ENCODE data around the gene CORO2B.

CORO2B gene

DNA sequence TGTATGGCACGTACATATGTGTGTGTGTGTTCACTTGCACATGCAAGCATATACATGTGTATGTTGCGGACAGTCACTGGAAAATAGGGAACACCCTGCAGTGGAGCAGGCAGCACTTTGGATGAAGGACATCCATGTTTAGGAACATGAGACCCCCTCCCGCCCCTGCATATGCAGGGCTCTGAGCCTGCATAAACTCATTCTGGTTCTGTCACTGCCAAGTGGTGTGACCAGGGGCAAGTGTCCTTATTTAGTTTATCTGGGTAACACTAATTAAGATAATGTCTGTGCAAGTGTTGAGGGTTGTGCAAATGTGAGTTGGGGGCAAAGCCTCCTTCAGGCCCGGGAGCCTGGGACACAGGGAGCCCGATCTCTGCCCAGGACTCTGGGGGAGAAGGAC is 105.7 kb downstream of the CORO2B start:
- Histone ChIP-seq H4K20me1 (ENCODE audit: insufficient read depth, low read length) (no peaks in the 10 kb centered on the region), H3K27ac (ENCODE audit: low read length) (no peak overlapping the region), H3K9me3 (ENCODE audit: insufficient read depth, low read length, severe bottlenecking) (no peaks in the 10 kb centered on the region), H3K4me2 (ENCODE audit: insufficient read depth, low read length) (no peak overlapping the region), H3K79me2 (ENCODE audit: insufficient read depth, low read length) (no peaks in the 10 kb centered on the region), H2AFZ (ENCODE audit: low read depth, low read length) (no peak overlapping the region), H3K4me3 (ENCODE audit: low read depth in 1 of 2, low read length in 2 of 2) (no peak overlapping the region), H3K4me1 (ENCODE audit: insufficient read depth, low read length) (no peaks in the 10 kb centered on the region), H3K27me3 (ENCODE audit: insufficient read depth, low read length, poor library complexity) (no peaks in the 10 kb centered on the region), H3K9ac (ENCODE audit: low read depth, low read length) (no peak overlapping the region), H3K36me3 (ENCODE audit: insufficient read depth, low read length) (no peaks in the 10 kb centered on the region)
- TF ChIP-seq EZH2 (IDR thresholded peaks at IDR 0.05; ENCODE audit: borderline replicate concordance, low read depth, low read length, severe bottlenecking) (no peak), CTCF (IDR thresholded peaks at IDR 0.05; ENCODE audit: borderline replicate concordance, extremely low read depth, low read length, poor library complexity, severe bottlenecking) (no peak)
- DNase-seq (no peak), ATAC-seq (ENCODE audit: insufficient read depth, low read depth) (no peak)

- Histone ChIP-seq H3K4me2 (ENCODE audit: insufficient read depth, low read length) (no peak overlapping the region), H4K20me1 (ENCODE audit: insufficient read depth, low read length) (no peaks in the 10 kb centered on the region), H3K9me3 (ENCODE audit: insufficient read depth, low read length, severe bottlenecking) (no peaks in the 10 kb centered on the region), H3K9ac (ENCODE audit: low read depth, low read length) (no peak overlapping the region), H3K36me3 (ENCODE audit: insufficient read depth, low read length) (no peaks in the 10 kb centered on the region), H3K4me3 (ENCODE audit: low read depth in 1 of 2, low read length in 2 of 2) (no peak overlapping the region), H3K27ac (ENCODE audit: low read length) (no peak overlapping the region), H2AFZ (ENCODE audit: low read depth, low read length) (no peak overlapping the region), H3K4me1 (ENCODE audit: insufficient read depth, low read length) (no peaks in the 10 kb centered on the region), H3K79me2 (ENCODE audit: insufficient read depth, low read length) (no peaks in the 10 kb centered on the region), H3K27me3 (ENCODE audit: insufficient read depth, low read length, poor library complexity) (no peaks in the 10 kb centered on the region)
- DNase-seq (no peak), ATAC-seq (ENCODE audit: insufficient read depth, low read depth) (no peak)
- TF ChIP-seq CTCF (IDR thresholded peaks at IDR 0.05; ENCODE audit: borderline replicate concordance, extremely low read depth, low read length, poor library complexity, severe bottlenecking), result no peak
- no peak for TF ChIP-seq EZH2 (IDR thresholded peaks at IDR 0.05; ENCODE audit: borderline replicate concordance, low read depth, low read length, severe bottlenecking)
Measured at GRCh38 chr15:68687136-68687735, 108.4 kb downstream of the CORO2B start.

GRCh38 chr15:68691705-68692104 is 112.9 kb downstream of the CORO2B start:
- Histone ChIP-seq H3K79me2 (ENCODE audit: insufficient read depth, low read length) (no peaks in the 10 kb centered on the region), H4K20me1 (ENCODE audit: insufficient read depth, low read length) (no peaks in the 10 kb centered on the region), H3K9me3 (ENCODE audit: insufficient read depth, low read length, severe bottlenecking) (no peaks in the 10 kb centered on the region), H3K4me3 (ENCODE audit: low read depth in 1 of 2, low read length in 2 of 2) (no peak overlapping the region), H2AFZ (ENCODE audit: low read depth, low read length) (no peak overlapping the region), H3K27ac (ENCODE audit: low read length) (no peak overlapping the region), H3K4me2 (ENCODE audit: insufficient read depth, low read length) (no peak overlapping the region), H3K4me1 (ENCODE audit: insufficient read depth, low read length) (peaks cover 11% of the 10 kb centered on the region), H3K36me3 (ENCODE audit: insufficient read depth, low read length) (no peaks in the 10 kb centered on the region), H3K27me3 (ENCODE audit: insufficient read depth, low read length, poor library complexity) (no peaks in the 10 kb centered on the region), H3K9ac (ENCODE audit: low read depth, low read length) (no peak overlapping the region)
- DNase-seq, result no peak
- no peak for ATAC-seq (ENCODE audit: insufficient read depth, low read depth)
- TF ChIP-seq EZH2 (IDR thresholded peaks at IDR 0.05; ENCODE audit: borderline replicate concordance, low read depth, low read length, severe bottlenecking) (no peak), CTCF (IDR thresholded peaks at IDR 0.05; ENCODE audit: borderline replicate concordance, extremely low read depth, low read length, poor library complexity, severe bottlenecking) (no peak)

Data from DND-41 (cell line).